GM12878 (cell line): Measurements from ENCODE around the gene APLN. TPM values are rescaled to one million over a fixed set of nuclear protein-coding genes. Genes with fewer than 3 reads are reported as not detected.

Experiments used
- ATAC-seq: fragments of 200-7000 bp; cut with Tn5 transposase; 3 replicates; pipeline ENCODE4 v1.9.1; 2020; ENCODE audit warnings: mild to moderate bottlenecking, moderate library complexity
- BruUV-seq: library from RNA; stranded (reverse); fragments of 400-500 nt; replicated peaks from 2 replicates; lab custom pipeline; 2021; lab: Mats Ljungman, UMichigan
- CTCF ChIA-PET: fragments of 300-600 bp; sonication (Branson Sonifier 250); formaldehyde crosslinking; extraction: SDS; loops from one replicate; lab custom pipeline; 2021; ENCODE audit warnings: inconsistent platforms; lab: Yijun Ruan, JAX
- POLR2A ChIA-PET: fragments of 350-600 bp; formaldehyde crosslinking; extraction: SDS; loops from one replicate; lab custom pipeline; 2021; ENCODE audit warnings: inconsistent platforms; lab: Charles Lee
- RAD21 ChIA-PET: fragments of 300-600 bp; sonication (Branson Sonifier 250); formaldehyde crosslinking; loops from one replicate; lab custom pipeline; 2023; ENCODE audit warnings: antibody characterized with exemption; ENCODE audit not compliant: unreplicated experiment; lab: Charles Lee
- SMC1A ChIA-PET: fragments of 300-600 bp; sonication (Branson Sonifier 250); formaldehyde crosslinking; loops from one replicate; lab custom pipeline; 2023; ENCODE audit not compliant: unreplicated experiment, uncharacterized antibody; lab: Charles Lee
- DNase-seq: peaks from one replicate; pipeline ENCODE4 v3.0.0-alpha.2; 2011; ENCODE audit warnings: low read depth, low spot score
- FAIRE-seq: peaks from 3 replicates; lab custom pipeline; 2011; peaks lifted over from hg19 to GRCh38; lab: Jason Lieb, UNC
- H2AFZ ChIP-seq: 2 replicates; pipeline ENCODE4 v1.6.0; 2011; ENCODE audit warnings: low read depth, low read length, control low read depth; ENCODE audit not compliant: control insufficient read depth
- H3K27ac ChIP-seq: 2 replicates; pipeline ENCODE4 v1.5.1; 2011; ENCODE audit warnings: control low read depth; ENCODE audit not compliant: control insufficient read depth, insufficient read depth
- H3K27me3 ChIP-seq, 2 experiments: replicated peaks in 1 of 2; 2 replicates each; pipeline versions ENCODE4 v1.6.0 to v1.6.1; 2011; ENCODE audit warnings: low read length in 1 of 2; ENCODE audit not compliant: control insufficient read depth in 2 of 2, insufficient read depth in 2 of 2
- H3K36me3 ChIP-seq, 2 experiments: 2 replicates each; pipeline ENCODE4 v1.5.1; 2011; ENCODE audit warnings: low read length in 1 of 2; ENCODE audit not compliant: control insufficient read depth in 2 of 2, insufficient read depth in 2 of 2
- H3K4me1 ChIP-seq: 2 replicates; pipeline ENCODE4 v1.6.1; 2011; ENCODE audit warnings: mild to moderate bottlenecking, low read length, moderate library complexity, mixed read lengths; ENCODE audit not compliant: control insufficient read depth, insufficient read depth
- H3K4me2 ChIP-seq: 2 replicates; pipeline ENCODE4 v1.6.0; 2011; ENCODE audit warnings: control low read depth; ENCODE audit not compliant: control insufficient read depth, insufficient read depth
- H3K4me3 ChIP-seq: fragments of 200-600 bp; sonication (generic); 2 replicates; pipeline ENCODE4 v1.5.1; 2016
- H3K79me2 ChIP-seq: 2 replicates; pipeline ENCODE4 v1.6.0; 2011; ENCODE audit warnings: low read length; ENCODE audit not compliant: control insufficient read depth, insufficient read depth
- H3K9ac ChIP-seq: 2 replicates; pipeline ENCODE4 v1.8.0; 2011; ENCODE audit warnings: low read length, control low read depth, mixed read lengths; ENCODE audit not compliant: control insufficient read depth, insufficient read depth
- H3K9me3 ChIP-seq: replicated peaks from 3 replicates; pipeline ENCODE4 v1.5.1; 2011; ENCODE audit warnings: mild to moderate bottlenecking, low read length; ENCODE audit not compliant: control insufficient read depth, insufficient read depth
- H4K20me1 ChIP-seq: 2 replicates; pipeline ENCODE4 v1.6.0; 2011; ENCODE audit not compliant: control insufficient read depth, insufficient read depth
- ASH2L ChIP-seq: fragments of 300-600, 200-600 bp; sonication (generic); IDR thresholded peaks from 2 replicates; pipeline ENCODE4 v1.6.1; 2017; ENCODE audit warnings: low read depth, mild to moderate bottlenecking, borderline replicate concordance
- BCL3 ChIP-seq: IDR thresholded peaks from 2 replicates; pipeline ENCODE4 v1.6.1; 2011; ENCODE audit warnings: borderline replicate concordance, low read depth, mild to moderate bottlenecking, moderate library complexity, low read length; ENCODE audit not compliant: insufficient read depth, poor library complexity, severe bottlenecking
- HDAC2 ChIP-seq: fragments of 200-600 bp; sonication (generic); IDR thresholded peaks from 2 replicates; pipeline ENCODE4 v1.6.1; 2017
- HDGF ChIP-seq: fragments of 450-650 bp; IDR thresholded peaks from 2 replicates; pipeline ENCODE4 v1.6.1; 2016; ENCODE audit warnings: antibody characterized with exemption
- IRF3 ChIP-seq: fragments of 450-650 bp; IDR thresholded peaks from 2 replicates; pipeline ENCODE4 v1.6.1; 2014; ENCODE audit warnings: mild to moderate bottlenecking
- MTA3 ChIP-seq: IDR thresholded peaks from 2 replicates; pipeline ENCODE4 v1.6.1; 2012; ENCODE audit warnings: low read length, inconsistent platforms, borderline replicate concordance
- RB1 ChIP-seq: fragments of 450-650 bp; formaldehyde crosslinking; IDR thresholded peaks from 2 replicates; pipeline ENCODE4 v1.6.1; 2017; ENCODE audit warnings: mild to moderate bottlenecking, borderline replicate concordance
- RUNX3 ChIP-seq: IDR thresholded peaks from 2 replicates; pipeline ENCODE4 v1.6.1; 2012; ENCODE audit warnings: low read length, inconsistent platforms
- SMAD1 ChIP-seq: fragments of 450-650 bp; IDR thresholded peaks from 2 replicates; pipeline ENCODE4 v1.6.1; 2018; ENCODE audit warnings: mild to moderate bottlenecking, low read depth; ENCODE audit not compliant: partially characterized antibody
- TAF1 ChIP-seq: IDR thresholded peaks from 2 replicates; pipeline ENCODE4 v1.6.1; 2011; ENCODE audit warnings: mild to moderate bottlenecking, low read depth, low read length, borderline replicate concordance
- TCF7 ChIP-seq: IDR thresholded peaks from 2 replicates; pipeline ENCODE4 v1.6.1; 2014; ENCODE audit warnings: antibody characterized with exemption, borderline replicate concordance
- in situ Hi-C: fragments of 300-500 bp; cut with MboI; formaldehyde crosslinking; loops from 9 replicates; pipeline ENCODE4 v1.14.3; 2018; ENCODE audit warnings: mixed read lengths
- intact Hi-C: fragments of 100-400 bp; cut with micrococcal nuclease; formaldehyde crosslinking; loops from one replicate; pipeline ENCODE4 v1.14.2; 2022; ENCODE audit not compliant: unreplicated experiment
- polyA plus RNA-seq, 11 experiments: library from polyadenylated mRNA; depleted of rRNA in 4 of 11; unstranded in 6 of 11; stranded (reverse) in 5 of 11; fragments of >200 nt; fragmentation: Nextera tagmentation in 4 of 11; fragmentation: Illumina TruSeq in 1 of 11; extraction: Ambion mirVana in 4 of 11; extraction: Trizol in 1 of 11; gene quantifications; 1 replicate in 1 of 11; 2 replicates in 10 of 11; pipeline versions ENCODE4 v1.2.1 to v1.2.3, GENCODE V29; 2011 to 2016; ENCODE audit warnings: inconsistent platforms in 2 of 11, missing spikeins in 2 of 11, low read depth in 1 of 11
- total RNA-seq, 4 experiments: library from RNA; depleted of rRNA in 3 of 4; stranded (reverse); fragments of >200 nt in 3 of 4; fragmentation: Illumina TruSeq in 1 of 4; extraction: Trizol in 1 of 4; gene quantifications; 2 replicates each; pipeline versions ENCODE4 v1.2.1 to v1.2.3, GENCODE V29; 2013 to 2021
- TF ChIP-seq, protein P1 (sequence below): fragments of 450-650 bp; formaldehyde crosslinking; IDR thresholded peaks from 2 replicates; pipeline ENCODE4 v1.4.0; 2022; ENCODE audit warnings: mild to moderate bottlenecking, moderate library complexity
- TF ChIP-seq, protein P2 (sequence below): IDR thresholded peaks from 2 replicates; pipeline ENCODE4 v1.6.1; 2011; ENCODE audit warnings: low read depth, low read length, improper control_type of control experiment, borderline replicate concordance
- TF ChIP-seq, protein P3 (sequence below): fragments of 450-650 bp; IDR thresholded peaks from 2 replicates; pipeline ENCODE4 v1.6.1; 2018; ENCODE audit warnings: mild to moderate bottlenecking, low read depth, moderate library complexity; ENCODE audit not compliant: partially characterized antibody

Gene APLN
- total and polyA plus RNA-seq, 10 of the 15 experiments (the other 5 are each of a cell fraction or from before 2014, with no cell fraction given) = 0.31 TPM; not detected in 9

DNA sequence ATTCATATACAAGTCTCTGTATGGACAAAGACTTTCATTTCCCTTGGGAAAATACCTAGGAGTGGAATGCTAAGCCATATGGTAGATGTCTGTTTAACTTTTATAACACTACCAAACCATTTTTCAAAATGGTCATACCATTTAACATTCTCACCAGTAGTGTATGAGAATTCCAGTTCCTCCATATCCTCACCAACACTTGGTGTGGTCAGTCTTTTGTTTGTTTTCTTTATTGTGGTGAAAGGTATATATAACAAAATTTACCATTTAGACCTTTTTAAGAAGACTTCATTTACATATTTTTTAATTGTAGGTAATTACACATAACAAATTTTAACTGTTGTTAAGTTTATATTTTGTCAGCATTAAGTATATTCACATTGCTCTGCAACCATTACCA, 12.7 kb upstream of the APLN start:
- RAD21 ChIA-PET = no interaction called here
- POLR2A ChIA-PET = no interaction called here
- TF ChIP-seq BCL3 (no peak), MTA3 (no peak), TAF1 (no peak), TCF7 (no peak), HDGF (no peak), SMAD1 (no peak), RUNX3 (no peak), RB1 (no peak), IRF3 (no peak), ASH2L (no peak), HDAC2 (no peak)
- TF ChIP-seq, protein P1, sequence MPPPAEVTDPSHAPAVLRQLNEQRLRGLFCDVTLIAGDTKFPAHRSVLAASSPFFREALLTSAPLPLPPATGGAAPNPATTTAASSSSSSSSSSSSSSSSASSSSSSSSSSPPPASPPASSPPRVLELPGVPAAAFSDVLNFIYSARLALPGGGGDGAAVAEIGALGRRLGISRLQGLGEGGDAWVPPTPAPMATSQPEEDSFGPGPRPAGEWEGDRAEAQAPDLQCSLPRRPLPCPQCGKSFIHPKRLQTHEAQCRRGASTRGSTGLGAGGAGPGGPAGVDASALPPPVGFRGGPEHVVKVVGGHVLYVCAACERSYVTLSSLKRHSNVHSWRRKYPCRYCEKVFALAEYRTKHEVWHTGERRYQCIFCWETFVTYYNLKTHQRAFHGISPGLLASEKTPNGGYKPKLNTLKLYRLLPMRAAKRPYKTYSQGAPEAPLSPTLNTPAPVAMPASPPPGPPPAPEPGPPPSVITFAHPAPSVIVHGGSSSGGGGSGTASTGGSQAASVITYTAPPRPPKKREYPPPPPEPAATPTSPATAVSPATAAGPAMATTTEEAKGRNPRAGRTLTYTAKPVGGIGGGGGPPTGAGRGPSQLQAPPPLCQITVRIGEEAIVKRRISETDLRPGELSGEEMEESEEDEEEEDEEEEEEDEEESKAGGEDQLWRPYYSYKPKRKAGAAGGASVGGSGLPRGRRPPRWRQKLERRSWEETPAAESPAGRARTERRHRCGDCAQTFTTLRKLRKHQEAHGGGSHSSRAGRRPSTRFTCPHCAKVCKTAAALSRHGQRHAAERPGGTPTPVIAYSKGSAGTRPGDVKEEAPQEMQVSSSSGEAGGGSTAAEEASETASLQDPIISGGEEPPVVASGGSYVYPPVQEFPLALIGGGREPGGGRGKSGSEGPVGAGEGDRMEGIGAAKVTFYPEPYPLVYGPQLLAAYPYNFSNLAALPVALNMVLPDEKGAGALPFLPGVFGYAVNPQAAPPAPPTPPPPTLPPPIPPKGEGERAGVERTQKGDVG (CRISPR knock-in tag) = no peak
- TF ChIP-seq, protein P2, sequence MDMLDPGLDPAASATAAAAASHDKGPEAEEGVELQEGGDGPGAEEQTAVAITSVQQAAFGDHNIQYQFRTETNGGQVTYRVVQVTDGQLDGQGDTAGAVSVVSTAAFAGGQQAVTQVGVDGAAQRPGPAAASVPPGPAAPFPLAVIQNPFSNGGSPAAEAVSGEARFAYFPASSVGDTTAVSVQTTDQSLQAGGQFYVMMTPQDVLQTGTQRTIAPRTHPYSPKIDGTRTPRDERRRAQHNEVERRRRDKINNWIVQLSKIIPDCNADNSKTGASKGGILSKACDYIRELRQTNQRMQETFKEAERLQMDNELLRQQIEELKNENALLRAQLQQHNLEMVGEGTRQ = no peak
- TF ChIP-seq, protein P3, sequence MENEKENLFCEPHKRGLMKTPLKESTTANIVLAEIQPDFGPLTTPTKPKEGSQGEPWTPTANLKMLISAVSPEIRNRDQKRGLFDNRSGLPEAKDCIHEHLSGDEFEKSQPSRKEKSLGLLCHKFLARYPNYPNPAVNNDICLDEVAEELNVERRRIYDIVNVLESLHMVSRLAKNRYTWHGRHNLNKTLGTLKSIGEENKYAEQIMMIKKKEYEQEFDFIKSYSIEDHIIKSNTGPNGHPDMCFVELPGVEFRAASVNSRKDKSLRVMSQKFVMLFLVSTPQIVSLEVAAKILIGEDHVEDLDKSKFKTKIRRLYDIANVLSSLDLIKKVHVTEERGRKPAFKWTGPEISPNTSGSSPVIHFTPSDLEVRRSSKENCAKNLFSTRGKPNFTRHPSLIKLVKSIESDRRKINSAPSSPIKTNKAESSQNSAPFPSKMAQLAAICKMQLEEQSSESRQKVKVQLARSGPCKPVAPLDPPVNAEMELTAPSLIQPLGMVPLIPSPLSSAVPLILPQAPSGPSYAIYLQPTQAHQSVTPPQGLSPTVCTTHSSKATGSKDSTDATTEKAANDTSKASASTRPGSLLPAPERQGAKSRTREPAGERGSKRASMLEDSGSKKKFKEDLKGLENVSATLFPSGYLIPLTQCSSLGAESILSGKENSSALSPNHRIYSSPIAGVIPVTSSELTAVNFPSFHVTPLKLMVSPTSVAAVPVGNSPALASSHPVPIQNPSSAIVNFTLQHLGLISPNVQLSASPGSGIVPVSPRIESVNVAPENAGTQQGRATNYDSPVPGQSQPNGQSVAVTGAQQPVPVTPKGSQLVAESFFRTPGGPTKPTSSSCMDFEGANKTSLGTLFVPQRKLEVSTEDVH = no peak

More for the DNA sequence above, 12.7 kb upstream of the APLN start:
- Histone ChIP-seq H3K9me3 (no peaks in the 10 kb centered on the region), H3K4me3 (no peak overlapping the region), H2AFZ (no peak overlapping the region), H3K79me2 (no peaks in the 10 kb centered on the region), H3K9ac (no peak overlapping the region), H3K27me3 (no peaks in the 10 kb centered on the region), H3K27ac (no peak overlapping the region), H3K36me3 (no peaks in the 10 kb centered on the region), H3K4me1 (no peaks in the 10 kb centered on the region), H4K20me1 (no peaks in the 10 kb centered on the region), H3K4me2 (no peak overlapping the region)
- DNase-seq (no peak), FAIRE-seq (no peak), ATAC-seq (no peak)
- intact Hi-C loops = no loop called here
- no TSS peak for BruUV-seq
- CTCF ChIA-PET = no interaction called here
- in situ Hi-C loops = no loop called here
- SMC1A ChIA-PET = no interaction called here
